Smooth muscle cell (in vitro differentiated cells): ENCODE measurements around the gene CAMKV. TPM values are rescaled to one million over a fixed set of nuclear protein-coding genes. Genes with fewer than 3 reads are reported as not detected.
A peak's percentile ranks its signal among the peaks of the same experiment; 100 is the strongest.

Experiments used
- DNase-seq: peaks from one replicate; lab custom pipeline; 2025; ENCODE audit not compliant: unreplicated experiment; lab: John Stamatoyannopoulos, UW
- H2AFZ ChIP-seq: fragments of 200-600 bp; sonication (generic); 2 replicates; pipeline ENCODE4 v1.6.0; 2016; ENCODE audit warnings: antibody characterized with exemption, low read depth, mild to moderate bottlenecking
- H3F3A ChIP-seq: fragments of 200-600 bp; sonication (generic); 2 replicates; pipeline ENCODE4 v1.6.0; 2017; ENCODE audit warnings: antibody characterized with exemption, low read depth
- H3K27ac ChIP-seq: fragments of 200-600 bp; sonication (generic); 2 replicates; pipeline ENCODE4 v1.5.1; 2016; ENCODE audit warnings: low read depth, mild to moderate bottlenecking
- H3K27me3 ChIP-seq: fragments of 200-600 bp; sonication (generic); 2 replicates; pipeline ENCODE4 v1.6.1; 2016; ENCODE audit warnings: low read depth, mild to moderate bottlenecking
- H3K36me3 ChIP-seq: fragments of 200-600 bp; sonication (generic); 2 replicates; pipeline ENCODE4 v1.5.1; 2016; ENCODE audit warnings: low read depth
- H3K4me1 ChIP-seq: fragments of 200-600 bp; sonication (generic); 2 replicates; pipeline ENCODE4 v1.5.1; 2016; ENCODE audit warnings: low read depth
- H3K4me2 ChIP-seq: fragments of 200-600 bp; sonication (generic); 2 replicates; pipeline ENCODE4 v1.6.0; 2016; ENCODE audit warnings: mild to moderate bottlenecking
- H3K4me3 ChIP-seq: fragments of 200-600 bp; sonication (generic); 2 replicates; pipeline ENCODE4 v1.5.1; 2016; ENCODE audit warnings: mild to moderate bottlenecking
- H3K79me2 ChIP-seq: fragments of 200-600 bp; sonication (generic); 2 replicates; pipeline ENCODE4 v1.6.0; 2016; ENCODE audit warnings: low read depth, mild to moderate bottlenecking
- H3K9ac ChIP-seq: fragments of 200-600 bp; sonication (generic); 2 replicates; pipeline ENCODE4 v1.6.0; 2016; ENCODE audit warnings: low read depth
- H3K9me3 ChIP-seq: fragments of 200-600 bp; sonication (generic); replicated peaks from 2 replicates; pipeline ENCODE4 v1.5.1; 2016; ENCODE audit warnings: low read depth
- H4K20me1 ChIP-seq: fragments of 200-600 bp; sonication (generic); 2 replicates; pipeline ENCODE4 v1.6.0; 2016; ENCODE audit warnings: low read depth
- CTCF ChIP-seq: fragments of 200-600 bp; sonication (generic); IDR thresholded peaks from 2 replicates; pipeline ENCODE4 v1.5.1; 2017; ENCODE audit warnings: borderline replicate concordance, mild to moderate bottlenecking, antibody characterized with exemption; ENCODE audit not compliant: insufficient read depth, poor library complexity, severe bottlenecking
- WGBS: methylation state at CpG from one replicate; pipeline ENCODE4 v1.1.7; 2016; ENCODE audit warnings: low lambda C conversion rate; 5-methylcytosine and 5-hydroxymethylcytosine counted together
- polyA plus RNA-seq: library from polyadenylated mRNA; unstranded; fragments of >200 nt; fragmentation: Nextera tagmentation; extraction: Ambion mirVana; gene quantifications from 2 replicates; pipeline ENCODE4 v1.2.1, GENCODE V29; 2016
- total RNA-seq: library from RNA; depleted of rRNA; stranded (reverse); fragments of >200 nt; gene quantifications from 2 replicates; pipeline ENCODE4 v1.2.3, GENCODE V29; 2014

CAMKV gene
- total and polyA plus RNA-seq, 2 experiments from 2014 or later: not detected

GRCh38 chr3:49868862-49869466 is 742 bp downstream of the CAMKV start:
- no peaks in the 10 kb centered on the region for H3F3A ChIP-seq
- H2AFZ ChIP-seq: no peak overlapping the region
- H3K4me3 ChIP-seq: peak overlapping the region; percentile 41
- peaks cover 48% of the 10 kb centered on the region for H3K27me3 ChIP-seq
- TF ChIP-seq CTCF: no peak
- H3K79me2 ChIP-seq: no peaks in the 10 kb centered on the region
- H3K4me1 ChIP-seq: peaks cover 18% of the 10 kb centered on the region
- DNase-seq: no peak
- no peaks in the 10 kb centered on the region for H4K20me1 ChIP-seq
- no peaks in the 10 kb centered on the region for H3K36me3 ChIP-seq
- H3K9ac ChIP-seq: no peak overlapping the region
- no peaks in the 10 kb centered on the region for H3K9me3 ChIP-seq
- 5% methylated on average over 12 of the region's 23 CpGs for WGBS
- H3K27ac ChIP-seq: no peak overlapping the region
- peak overlapping the region; percentile 85 for H3K4me2 ChIP-seq

GRCh38 chr3:49867871-49868321 is 1.8 kb downstream of the CAMKV start:
- Histone ChIP-seq H3K9ac (no peak overlapping the region), H3K4me1 (peaks cover 18% of the 10 kb centered on the region), H3K27me3 (peaks cover 54% of the 10 kb centered on the region), H2AFZ (no peak overlapping the region), H3K79me2 (no peaks in the 10 kb centered on the region), H3F3A (no peaks in the 10 kb centered on the region), H3K4me2 (no peak overlapping the region), H3K36me3 (no peaks in the 10 kb centered on the region), H3K9me3 (no peaks in the 10 kb centered on the region), H4K20me1 (no peaks in the 10 kb centered on the region), H3K4me3 (no peak overlapping the region), H3K27ac (no peak overlapping the region)
- 37% methylated on average over 7 of the region's 7 CpGs for WGBS
- no peak for DNase-seq
- TF ChIP-seq CTCF: no peak

- Histone ChIP-seq H3K9me3 (no peaks in the 10 kb centered on the region), H3K4me1 (peaks cover 18% of the 10 kb centered on the region), H3K27me3 (peaks cover 54% of the 10 kb centered on the region), H3K79me2 (no peaks in the 10 kb centered on the region), H3K4me3 (no peak overlapping the region), H3K27ac (no peak overlapping the region), H3K4me2 (no peak overlapping the region), H3K36me3 (no peaks in the 10 kb centered on the region), H2AFZ (no peak overlapping the region), H3K9ac (no peak overlapping the region), H4K20me1 (no peaks in the 10 kb centered on the region), H3F3A (no peaks in the 10 kb centered on the region)
- DNase-seq: no peak
- TF ChIP-seq CTCF: no peak
- WGBS: 85% methylated on average over 1 of the region's 1 CpG
These were observed 2.3 kb downstream of the CAMKV start for GRCh38 chr3:49867400-49867799.

GRCh38 chr3:49865198-49865784 is 4.4 kb downstream of the CAMKV start:
- no peak overlapping the region for H3K9ac ChIP-seq
- WGBS: 84% methylated on average over 7 of the region's 7 CpGs
- TF ChIP-seq CTCF: no peak
- no peaks in the 10 kb centered on the region for H3K36me3 ChIP-seq
- H3K4me1 ChIP-seq: peaks cover 18% of the 10 kb centered on the region
- H3K4me3 ChIP-seq: no peak overlapping the region
- H3K9me3 ChIP-seq: no peaks in the 10 kb centered on the region
- no peaks in the 10 kb centered on the region for H4K20me1 ChIP-seq
- no peak overlapping the region for H3K4me2 ChIP-seq
- no peak overlapping the region for H3K27ac ChIP-seq
- no peaks in the 10 kb centered on the region for H3F3A ChIP-seq
- H2AFZ ChIP-seq: no peak overlapping the region
- DNase-seq: no peak
- H3K79me2 ChIP-seq: no peaks in the 10 kb centered on the region
- H3K27me3 ChIP-seq: peaks cover 36% of the 10 kb centered on the region
